B cell (primary cell): ENCODE results near the gene SLC39A2. TPM values are rescaled to one million over a fixed set of nuclear protein-coding genes. Genes with fewer than 3 reads are reported as not detected.

Experiments used
- ATAC-seq: fragments of 200-7000 bp; cut with Tn5 transposase; one replicate; pipeline ENCODE4 v1.10.0; 2021; ENCODE audit warnings: low read depth, mild to moderate bottlenecking, moderate number of reproducible peaks, moderate library complexity
- CTCF ChIA-PET: fragments of 350-600 bp; sonication (Branson Sonifier 250); formaldehyde crosslinking; loops from one replicate; lab custom pipeline; 2021; ENCODE audit warnings: antibody characterized with exemption, inconsistent platforms; lab: Charles Lee
- POLR2A ChIA-PET: fragments of 350-600 bp; sonication (Branson Sonifier 250); formaldehyde crosslinking; loops from one replicate; lab custom pipeline; 2021; ENCODE audit warnings: antibody characterized with exemption; lab: Charles Lee
- DNase-seq: peaks from one replicate; pipeline ENCODE4 v3.0.0; 2013
- H2AFZ ChIP-seq: 2 replicates; pipeline ENCODE4 v1.6.1; 2012; ENCODE audit warnings: mild to moderate bottlenecking, low read depth, low read length; ENCODE audit not compliant: insufficient read depth, poor library complexity, severe bottlenecking
- H3K27ac ChIP-seq, 2 donors: 1 replicate in 1 of 2; 2 replicates in 1 of 2; pipeline ENCODE4 v1.5.1; 2012 to 2013; ENCODE audit warnings: low read length in 2 of 2, mild to moderate bottlenecking in 2 of 2, moderate library complexity in 1 of 2
- H3K27me3 ChIP-seq, 4 experiments: fragments of 200-600 bp in 1 of 4; sonication (generic) in 1 of 4; replicated peaks in 1 of 4; 1 replicate in 2 of 4; 2 replicates in 2 of 4; pipeline versions ENCODE4 v1.6.1 to v1.7.0; 2013 to 2016; ENCODE audit warnings: low read length in 3 of 4, mild to moderate bottlenecking in 2 of 4, mixed read lengths in 1 of 4, moderate library complexity in 1 of 4; ENCODE audit not compliant: insufficient read depth in 4 of 4, control insufficient read depth in 3 of 4; ENCODE audit errors: control extremely low read depth in 1 of 4
- H3K36me3 ChIP-seq, 2 experiments: replicated peaks in 1 of 2; 1 replicate in 1 of 2; 2 replicates in 1 of 2; pipeline versions ENCODE4 v1.6.1 to v1.7.1; 2013; ENCODE audit warnings: low read length in 1 of 2; ENCODE audit not compliant: insufficient read depth in 2 of 2, control insufficient read depth in 1 of 2; ENCODE audit errors: control extremely low read depth in 1 of 2, extremely low read depth in 1 of 2
- H3K4me1 ChIP-seq, 2 donors: fragments of 200-600 bp in 1 of 2; sonication (generic) in 1 of 2; 1 replicate in 1 of 2; 2 replicates in 1 of 2; pipeline versions ENCODE4 v1.5.1 to v1.6.1; 2013 to 2017; ENCODE audit warnings: low read length in 2 of 2; ENCODE audit not compliant: control insufficient read depth in 2 of 2, insufficient read depth in 2 of 2
- H3K4me2 ChIP-seq: replicated peaks from 2 replicates; pipeline ENCODE3; 2012; ENCODE audit warnings: mild to moderate bottlenecking, low read depth, low read length; ENCODE audit not compliant: poor library complexity, severe bottlenecking
- H3K4me3 ChIP-seq, 5 experiments: fragments of 200-600 bp in 1 of 5; sonication (generic) in 1 of 5; 1 replicate in 3 of 5; 2 replicates in 2 of 5; pipeline versions ENCODE4 v1.5.1 to v1.7.0; 2011 to 2016; ENCODE audit warnings: low read length in 4 of 5, mild to moderate bottlenecking in 4 of 5, low read depth in 2 of 5, control low read depth in 1 of 5, moderate library complexity in 1 of 5; ENCODE audit not compliant: insufficient read depth in 1 of 5; ENCODE audit errors: control extremely low read depth in 1 of 5, extremely low read depth in 1 of 5
- H3K79me2 ChIP-seq: fragments of 200-600 bp; sonication (generic); one replicate; pipeline ENCODE4 v1.6.0; 2016; ENCODE audit warnings: low read length; ENCODE audit not compliant: control insufficient read depth, insufficient read depth
- H3K9ac ChIP-seq: fragments of 200-600 bp; sonication (generic); 2 replicates; pipeline ENCODE4 v1.6.1; 2017; ENCODE audit warnings: mild to moderate bottlenecking, low read length, moderate library complexity
- H3K9me3 ChIP-seq, 3 donors: one replicate each; pipeline versions ENCODE4 v1.6.1 to v1.7.1; 2013; ENCODE audit warnings: low read length in 2 of 3; ENCODE audit not compliant: control insufficient read depth in 2 of 3, insufficient read depth in 1 of 3; ENCODE audit errors: control extremely low read depth in 1 of 3
- H4K20me1 ChIP-seq: 2 replicates; pipeline ENCODE4 v1.6.0; 2012; ENCODE audit warnings: mild to moderate bottlenecking, low read length; ENCODE audit not compliant: insufficient read depth, control insufficient read depth, poor library complexity, severe bottlenecking
- H3K27ac Mint-ChIP-seq: one replicate; pipeline ENCODE4 v1.8.0; 2021; ENCODE audit warnings: mixed read lengths
- H3K27me3 Mint-ChIP-seq: one replicate; pipeline ENCODE4 v1.8.0; 2021; ENCODE audit warnings: mixed read lengths
- H3K4me1 Mint-ChIP-seq: one replicate; pipeline ENCODE4 v1.8.0; 2021; ENCODE audit warnings: mixed read lengths
- H3K4me3 Mint-ChIP-seq: one replicate; pipeline ENCODE4 v1.8.0; 2021; ENCODE audit warnings: mixed read lengths
- H3K9me3 Mint-ChIP-seq: one replicate; pipeline ENCODE4 v1.8.0; 2022; ENCODE audit warnings: mixed read lengths; ENCODE audit not compliant: insufficient read depth
- EZH2 ChIP-seq: IDR thresholded peaks from 2 replicates; pipeline ENCODE4 v1.6.1; 2012; ENCODE audit warnings: borderline replicate concordance, low read depth, mild to moderate bottlenecking, moderate library complexity, low read length; ENCODE audit not compliant: insufficient read depth, poor library complexity, severe bottlenecking
- WGBS: methylation state at CpG from one replicate; pipeline ENCODE4 v1.1.5; 2013; ENCODE audit warnings: missing lambda C conversion rate; ENCODE audit not compliant: insufficient coverage; 5-methylcytosine and 5-hydroxymethylcytosine counted together
- intact Hi-C: fragments of 100-400 bp; cut with micrococcal nuclease; formaldehyde crosslinking; loops from one replicate; pipeline ENCODE4 v1.10.0; 2022
- polyA plus RNA-seq: library from polyadenylated mRNA; depleted of rRNA; stranded (reverse); fragments of >200 nt; gene quantifications from 2 replicates; pipeline ENCODE4 v1.2.3, GENCODE V29; 2012
- total RNA-seq, 2 donors: library from RNA; stranded (reverse); fragments of 120-200 nt in 1 of 2; gene quantifications; 1 replicate in 1 of 2; 2 replicates in 1 of 2; pipeline versions ENCODE4 v1.2.3 to v1.2.4, GENCODE V29; 2013 to 2022
- TF ChIP-seq, protein P1 (sequence below): fragments of 200-600 bp; IDR thresholded peaks from one replicate; pipeline ENCODE4 v1.8.0; 2022; ENCODE audit warnings: antibody characterized with exemption, mild to moderate bottlenecking

SLC39A2 gene
- total and polyA plus RNA-seq, 2 donors (not counting 1 experiment from before 2014, with no cell fraction given): 0.07 to 0.25 TPM

DNA sequence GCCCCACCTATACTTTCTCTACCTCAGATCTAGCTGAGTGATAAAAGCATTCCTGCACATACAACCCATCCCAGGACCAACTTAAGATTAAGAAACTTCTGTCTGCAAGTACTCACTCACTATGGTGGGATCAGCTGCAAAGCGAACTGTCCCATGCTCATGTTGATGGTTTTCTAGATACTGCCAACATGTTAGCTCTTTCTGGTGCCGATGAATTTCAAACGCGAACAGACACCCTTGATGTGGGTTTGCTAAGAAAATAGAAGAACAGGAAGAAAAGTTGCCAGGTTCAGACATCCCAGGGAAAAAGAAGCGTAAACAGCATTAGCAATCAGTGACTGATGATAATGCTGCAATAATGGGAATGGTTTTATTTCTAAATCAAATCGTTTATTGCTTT lies 1.5 kb upstream of the SLC39A2 start:
- WGBS: 84% methylated on average over 4 of the region's 6 CpGs
- H3K27me3 Mint-ChIP-seq: no peaks in the 10 kb centered on the region
- Histone ChIP-seq H3K4me3 (no peak overlapping the region), H3K27me3 (no peaks in the 10 kb centered on the region), H3K79me2 (no peaks in the 10 kb centered on the region), H3K27ac (no peak overlapping the region), H3K4me2 (no peak overlapping the region), H3K36me3 (peaks cover 14 to 54% of the 10 kb centered on the region in 2 experiments), H4K20me1 (no peaks in the 10 kb centered on the region), H3K9me3 (no peaks in the 10 kb centered on the region), H3K9ac (no peak overlapping the region), H2AFZ (no peak overlapping the region), H3K4me1 (no peaks in the 10 kb centered on the region)
- CTCF ChIA-PET: interaction anchor here (0.7 to 6.5 kb wide), 4 partner anchors 18 to 107 kb away, joined by 3 to 47 read pairs (median 9); partner anchors contain the start of gene RNASE13
- no peak for ATAC-seq
- no peak overlapping the region for H3K27ac Mint-ChIP-seq
- no peaks in the 10 kb centered on the region for H3K9me3 Mint-ChIP-seq
- no peaks in the 10 kb centered on the region for H3K4me1 Mint-ChIP-seq
- TF ChIP-seq, protein P1, sequence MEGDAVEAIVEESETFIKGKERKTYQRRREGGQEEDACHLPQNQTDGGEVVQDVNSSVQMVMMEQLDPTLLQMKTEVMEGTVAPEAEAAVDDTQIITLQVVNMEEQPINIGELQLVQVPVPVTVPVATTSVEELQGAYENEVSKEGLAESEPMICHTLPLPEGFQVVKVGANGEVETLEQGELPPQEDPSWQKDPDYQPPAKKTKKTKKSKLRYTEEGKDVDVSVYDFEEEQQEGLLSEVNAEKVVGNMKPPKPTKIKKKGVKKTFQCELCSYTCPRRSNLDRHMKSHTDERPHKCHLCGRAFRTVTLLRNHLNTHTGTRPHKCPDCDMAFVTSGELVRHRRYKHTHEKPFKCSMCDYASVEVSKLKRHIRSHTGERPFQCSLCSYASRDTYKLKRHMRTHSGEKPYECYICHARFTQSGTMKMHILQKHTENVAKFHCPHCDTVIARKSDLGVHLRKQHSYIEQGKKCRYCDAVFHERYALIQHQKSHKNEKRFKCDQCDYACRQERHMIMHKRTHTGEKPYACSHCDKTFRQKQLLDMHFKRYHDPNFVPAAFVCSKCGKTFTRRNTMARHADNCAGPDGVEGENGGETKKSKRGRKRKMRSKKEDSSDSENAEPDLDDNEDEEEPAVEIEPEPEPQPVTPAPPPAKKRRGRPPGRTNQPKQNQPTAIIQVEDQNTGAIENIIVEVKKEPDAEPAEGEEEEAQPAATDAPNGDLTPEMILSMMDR: no peak
- TF ChIP-seq EZH2: no peak
- POLR2A ChIA-PET: interaction anchor here (0.5 kb wide), 1 partner anchor 12 kb away, joined by 3 read pairs; no protein-coding TSS in a partner anchor
- no peak overlapping the region for H3K4me3 Mint-ChIP-seq
- DNase-seq: no peak
- intact Hi-C loops: no loop called here

DNA sequence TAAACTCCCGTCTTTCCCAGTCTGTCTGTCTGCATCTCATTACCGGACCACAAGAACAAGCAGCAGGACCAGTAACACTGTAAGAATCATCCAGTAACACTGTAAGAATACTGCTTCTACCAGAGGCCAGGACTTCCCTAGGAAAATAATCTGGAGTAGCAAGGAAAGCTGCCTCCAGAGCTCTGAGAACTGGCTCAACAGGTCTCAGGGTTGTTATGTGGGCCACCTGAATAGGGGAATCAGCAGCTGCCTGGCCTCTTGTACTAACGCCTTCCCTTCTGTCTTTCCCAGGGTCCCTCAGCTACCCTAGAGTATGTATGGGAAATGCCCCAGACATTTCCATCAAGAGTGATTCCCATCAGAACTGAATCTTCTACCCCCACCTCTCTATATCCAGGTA lies 954 bp upstream of the SLC39A2 start:
- no peak overlapping the region for H3K4me2 ChIP-seq

More for the DNA sequence above, 954 bp upstream of the SLC39A2 start:
- H3K4me3 ChIP-seq: no peak overlapping the region
- TF ChIP-seq, protein P1: no peak
- TF ChIP-seq EZH2: no peak
- Mint-ChIP-seq H3K4me1 (no peaks in the 10 kb centered on the region), H3K27ac (no peak overlapping the region), H3K27me3 (no peaks in the 10 kb centered on the region), H3K9me3 (no peaks in the 10 kb centered on the region), H3K4me3 (no peak overlapping the region)
- no peak overlapping the region for H3K27ac ChIP-seq
- H3K4me1 ChIP-seq: no peaks in the 10 kb centered on the region
- WGBS: 100% methylated on average over 2 of the region's 3 CpGs
- intact Hi-C loops: no loop called here
- ChIA-PET CTCF (interaction anchor here (1.3 to 6.5 kb wide), 4 partner anchors 10 to 107 kb away, joined by 4 to 47 read pairs (median 9); no protein-coding TSS in a partner anchor), POLR2A (no interaction called here)
- no peaks in the 10 kb centered on the region for H4K20me1 ChIP-seq
- H3K79me2 ChIP-seq: no peaks in the 10 kb centered on the region
- DNase-seq: no peak
- no peaks in the 10 kb centered on the region for H3K27me3 ChIP-seq
- no peak overlapping the region for H2AFZ ChIP-seq
- no peaks in the 10 kb centered on the region for H3K9me3 ChIP-seq
- no peak overlapping the region for H3K9ac ChIP-seq
- ATAC-seq: no peak
- peaks cover 14 to 48% of the 10 kb centered on the region in 2 experiments for H3K36me3 ChIP-seq
